ENCODE measurements around the gene ACTRT2. TPM values are rescaled to one million over a fixed set of nuclear protein-coding genes. Genes with fewer than 3 reads are reported as not detected.
A peak's percentile ranks its signal among the peaks of the same experiment; 100 is the strongest.

The ACTRT2 gene
- polyA plus RNA-seq, 4 donors: not detected

DNA sequence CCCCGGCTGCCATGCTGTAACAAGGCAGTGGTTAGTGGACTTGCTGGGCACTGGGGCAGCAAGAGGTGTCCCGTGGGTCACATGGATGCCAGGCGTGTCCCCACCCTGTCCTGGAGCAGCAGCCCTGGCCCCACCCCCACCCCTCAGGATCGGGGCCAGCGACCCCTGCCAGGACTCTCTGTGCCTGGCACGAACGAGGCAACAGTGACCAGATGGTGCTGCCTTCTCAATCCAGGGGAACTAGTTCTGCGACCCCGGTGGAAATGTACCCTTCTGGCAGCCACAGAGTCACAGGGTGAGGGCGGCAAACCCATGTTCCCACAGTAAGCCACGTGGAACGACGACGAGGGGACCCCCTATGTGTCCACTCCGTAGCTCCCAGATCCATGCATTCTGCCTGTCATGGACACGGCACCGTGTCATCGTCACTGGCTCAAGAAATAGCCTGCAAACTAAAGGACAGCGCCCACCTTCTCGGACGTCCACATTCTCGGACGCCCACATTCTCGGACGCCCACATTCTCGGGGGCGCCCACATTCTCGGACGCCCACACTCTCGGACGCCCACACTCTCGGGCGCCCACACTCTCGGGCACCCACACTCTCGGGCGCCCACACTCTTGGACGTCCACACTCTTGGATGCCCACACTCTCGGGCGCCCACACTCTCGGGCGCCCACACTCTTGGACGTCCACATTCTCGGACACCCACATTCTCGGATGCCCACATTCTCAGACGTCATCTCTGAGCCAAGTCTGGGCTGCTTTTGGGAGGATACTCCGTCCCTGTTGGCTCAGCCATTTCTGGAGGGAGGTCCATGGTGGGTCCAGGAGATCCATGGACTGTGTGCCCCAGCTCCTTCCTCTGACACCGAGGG lies 19.6 kb upstream of the ACTRT2 start:
- no peak for DNase-seq (ENCODE audit: low read depth in 4 of 4, low spot score in 2 of 4)

DNA sequence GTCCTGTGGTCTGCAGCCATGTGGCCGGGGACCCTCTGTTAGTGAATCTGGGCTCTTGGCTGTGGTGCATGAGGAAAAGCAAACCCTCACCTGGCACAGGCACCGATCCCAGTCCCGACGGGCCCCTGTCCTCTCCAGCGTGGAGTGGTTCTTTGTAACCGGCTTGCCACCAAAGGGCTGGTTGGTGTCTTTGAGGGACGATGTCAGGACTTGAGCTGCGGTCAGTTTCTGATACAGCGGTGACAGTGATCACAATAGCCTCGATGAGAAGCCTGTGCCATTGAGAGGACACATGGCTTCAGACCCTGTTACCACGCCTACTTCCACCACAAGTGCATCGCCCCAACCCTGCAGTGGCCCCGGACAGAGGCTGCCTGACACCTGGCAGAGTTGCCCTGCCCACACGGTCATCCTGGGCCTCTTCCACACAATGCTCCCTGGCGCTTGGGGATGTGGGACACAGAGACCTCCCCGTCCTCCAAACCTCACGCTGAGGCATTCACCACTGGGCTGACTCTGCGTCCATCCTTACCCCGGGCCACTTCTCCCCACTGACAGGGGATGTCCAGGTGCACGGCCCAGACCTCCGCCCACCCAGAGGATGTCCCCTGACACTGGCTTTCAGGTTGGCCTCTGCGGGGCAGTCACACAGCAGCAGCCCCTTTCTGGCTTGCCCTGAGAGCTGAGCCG lies 18.8 kb upstream of the ACTRT2 start:
- no peak for DNase-seq (ENCODE audit: low read depth in 4 of 4, low spot score in 2 of 4)

- no peak for DNase-seq (ENCODE audit: low read depth in 4 of 4, low spot score in 2 of 4)
Measured at GRCh38 chr1:3003039-3003940, 18.0 kb upstream of the ACTRT2 start.

- DNase-seq (ENCODE audit: low read depth in 4 of 4, low spot score in 2 of 4): no peak
Measured at GRCh38 chr1:3003941-3004270, 17.4 kb upstream of the ACTRT2 start.

- no peak for DNase-seq (ENCODE audit: low read depth in 4 of 4, low spot score in 2 of 4)
Measured at GRCh38 chr1:3004285-3005205, 16.7 kb upstream of the ACTRT2 start.

DNA sequence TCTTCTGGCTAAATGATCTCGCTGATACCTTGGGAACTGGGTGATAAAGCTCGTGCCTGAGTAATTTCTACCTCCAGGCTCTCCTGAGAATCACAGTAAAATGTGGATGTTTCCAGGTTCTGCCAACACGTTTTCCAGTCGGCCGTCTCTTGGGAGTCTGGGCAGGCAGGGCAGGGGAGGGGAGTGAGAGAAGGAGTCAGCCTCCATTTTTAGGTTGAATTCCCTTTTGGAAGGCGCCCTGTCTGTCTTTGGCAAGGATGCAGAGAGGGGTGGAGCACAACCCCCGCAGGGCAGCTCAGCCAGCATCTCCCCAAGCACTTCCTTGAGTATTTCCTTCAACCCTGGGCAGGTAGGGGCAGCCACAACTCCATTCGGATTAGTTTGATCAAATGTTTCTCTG lies 15.5 kb upstream of the ACTRT2 start:
- DNase-seq (ENCODE audit: low read depth in 4 of 4, low spot score in 2 of 4): no peak

- no peak for DNase-seq (ENCODE audit: low read depth in 4 of 4, low spot score in 2 of 4)
Measured at GRCh38 chr1:3007298-3008147, 13.7 kb upstream of the ACTRT2 start.

DNA sequence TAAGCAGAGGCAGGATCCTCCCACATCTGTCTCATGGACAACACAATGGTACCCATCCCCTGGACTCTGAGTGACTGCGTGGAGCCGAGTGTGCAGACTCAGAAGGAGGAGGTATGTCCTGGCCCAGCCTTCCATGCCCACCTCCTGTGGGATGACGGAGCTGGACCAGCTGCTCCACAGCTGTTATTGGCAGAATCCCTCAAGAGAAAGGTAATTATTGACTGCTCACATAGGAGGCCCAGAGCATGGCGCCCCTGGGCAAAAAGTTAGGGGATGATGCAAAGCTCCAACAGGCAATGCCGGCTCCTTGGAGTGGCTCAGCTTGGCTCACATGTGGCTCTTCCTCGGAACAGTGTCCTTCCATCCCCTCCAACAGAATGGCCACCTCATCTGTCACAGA lies 12.2 kb upstream of the ACTRT2 start:
- no peak for DNase-seq (ENCODE audit: low read depth in 4 of 4, low spot score in 2 of 4)

- DNase-seq (ENCODE audit: low read depth in 4 of 4, low spot score in 2 of 4): no peak
Measured at GRCh38 chr1:3009556-3009955, 11.7 kb upstream of the ACTRT2 start.

- no peak for DNase-seq (ENCODE audit: low read depth in 4 of 4, low spot score in 2 of 4)
Measured at GRCh38 chr1:3011127-3011526, 10.1 kb upstream of the ACTRT2 start.

DNA sequence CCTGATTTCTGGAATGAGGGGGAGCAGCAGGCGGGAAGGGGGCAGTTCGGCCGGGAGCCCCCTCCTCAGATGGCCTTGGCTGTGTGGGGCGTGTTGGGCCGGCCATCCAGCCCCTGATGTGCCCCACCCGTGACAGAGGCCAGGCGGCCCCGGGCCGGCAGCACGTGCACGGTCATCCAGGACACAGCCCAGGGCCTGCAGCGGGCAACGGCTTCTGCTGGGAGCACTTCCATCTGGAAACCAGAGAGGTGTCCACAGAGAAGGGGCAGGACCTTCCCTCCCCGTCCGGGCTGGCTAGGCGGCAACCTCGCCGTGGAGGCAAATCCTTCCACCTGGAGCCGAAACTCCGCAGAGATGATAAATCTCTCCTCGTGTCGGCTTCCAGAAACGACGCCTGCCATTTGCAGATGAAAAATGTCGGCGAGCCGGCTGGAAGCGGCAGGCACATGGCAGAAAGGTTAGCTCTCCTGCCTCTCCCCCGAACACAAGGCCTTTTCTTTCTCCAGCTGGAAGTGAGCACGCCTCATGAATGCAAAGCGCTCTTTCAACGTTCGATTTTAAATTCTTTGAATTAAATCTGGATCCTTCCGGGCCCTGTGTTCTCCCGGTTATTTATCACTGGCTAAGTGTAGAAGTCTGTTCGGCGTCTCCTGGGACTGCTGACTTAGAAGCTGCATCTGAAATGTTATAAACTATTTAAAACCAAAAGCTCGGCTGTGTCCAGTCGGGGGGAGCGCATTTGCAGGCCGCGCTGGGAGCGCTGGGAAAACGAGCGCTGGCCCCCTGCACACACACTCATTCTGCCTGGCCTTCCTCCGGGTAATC lies 9.4 kb upstream of the ACTRT2 start:
- peak; percentile 9 to 47 (median 45) for DNase-seq (ENCODE audit: low read depth in 4 of 4, low spot score in 2 of 4)

GRCh38 chr1:3012456-3013291 lies 8.6 kb upstream of the ACTRT2 start:
- DNase-seq (ENCODE audit: low read depth in 4 of 4, low spot score in 2 of 4): peak in 2 of 4 donors; percentile 22 to 51

DNA sequence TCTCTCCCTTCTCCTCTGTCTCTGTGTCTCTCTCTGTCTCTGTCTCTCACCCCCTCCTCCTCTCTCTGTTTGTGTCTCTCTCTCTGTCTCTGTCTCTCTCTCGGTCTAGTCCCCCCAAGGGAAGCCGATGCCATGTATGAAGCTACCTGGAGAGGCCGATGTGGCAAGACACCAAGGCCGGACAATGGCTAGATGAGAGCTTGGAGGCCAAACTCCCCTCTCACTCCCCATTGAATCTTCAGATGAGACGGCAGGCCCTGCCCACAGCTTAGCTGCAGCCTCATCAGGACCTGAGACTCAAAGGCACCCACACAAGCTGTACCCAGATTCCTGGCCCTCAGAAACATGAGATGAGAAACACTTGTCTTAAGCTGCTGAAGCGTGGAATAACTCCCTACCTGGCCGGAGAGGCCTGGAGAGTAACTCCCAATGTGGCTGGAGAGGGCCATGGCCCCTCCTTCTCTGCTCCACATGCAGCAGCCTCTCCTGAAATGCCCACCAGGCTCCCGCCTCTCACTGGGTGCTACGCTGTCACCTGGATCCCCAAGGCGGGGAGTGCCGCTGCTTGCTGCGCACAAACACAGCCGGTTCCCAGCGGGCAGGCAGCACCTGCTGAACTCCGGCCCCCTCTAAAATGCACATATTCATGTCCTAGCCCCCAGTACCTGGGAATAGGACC lies 7.8 kb upstream of the ACTRT2 start:
- DNase-seq (ENCODE audit: low read depth in 4 of 4, low spot score in 2 of 4): no peak

- no peak for DNase-seq (ENCODE audit: low read depth in 4 of 4, low spot score in 2 of 4)
Measured at GRCh38 chr1:3014050-3014440, 7.2 kb upstream of the ACTRT2 start.

- DNase-seq (ENCODE audit: low read depth in 4 of 4, low spot score in 2 of 4): no peak
Measured at GRCh38 chr1:3014443-3015268, 6.6 kb upstream of the ACTRT2 start.

- DNase-seq (ENCODE audit: low read depth in 4 of 4, low spot score in 2 of 4): no peak
Measured at GRCh38 chr1:3015269-3015635, 6.0 kb upstream of the ACTRT2 start.
